Tibial nerve (tissue), 3 donors: ENCODE results near the gene NR2F6.

Source experiments
- CTCF ChIP-seq, 5 experiments: fragments of 200-600 bp in 3 of 5; fragments of 450-650 bp in 2 of 5; sonication (generic) in 3 of 5; IDR thresholded peaks; one replicate each; pipeline ENCODE4 v1.5.1; 2016 to 2019; ENCODE audit warnings: antibody characterized with exemption in 5 of 5, mild to moderate bottlenecking in 3 of 5, moderate library complexity in 2 of 5
- POLR2A ChIP-seq, 2 donors: fragments of 450-650 bp; IDR thresholded peaks; one replicate each; pipeline ENCODE4 v1.6.1; 2017; ENCODE audit warnings: antibody characterized with exemption in 2 of 2, mild to moderate bottlenecking in 2 of 2, moderate library complexity in 2 of 2

GRCh38 chr19:17264641-17264979 lies 18.9 kb upstream of the NR2F6 start, which contains the start of gene USHBP1:
- TF ChIP-seq CTCF (IDR thresholded peaks at IDR 0.05) (no peak), POLR2A (IDR thresholded peaks at IDR 0.05) (no peak)
